Kidney epithelial cell (primary cell): ENCODE results near the gene ACTN1. TPM values are rescaled to one million over a fixed set of nuclear protein-coding genes. Genes with fewer than 3 reads are reported as not detected.

Experiments
- DNase-seq: peaks from one replicate; pipeline ENCODE4 v3.0.0-alpha.2; 2010; ENCODE audit warnings: low read depth
- H3K27me3 ChIP-seq: 2 replicates; pipeline ENCODE4 v1.6.0; 2011; ENCODE audit warnings: low read length; ENCODE audit not compliant: control insufficient read depth, insufficient read depth
- H3K36me3 ChIP-seq: 2 replicates; pipeline ENCODE4 v1.5.1; 2011; ENCODE audit warnings: low read length; ENCODE audit not compliant: control insufficient read depth, insufficient read depth
- H3K4me3 ChIP-seq: 2 replicates; pipeline ENCODE4 v1.5.1; 2011; ENCODE audit warnings: low read depth, mild to moderate bottlenecking, control low read depth, low read length
- total RNA-seq: library from RNA; depleted of rRNA; stranded (reverse); fragments of >200 nt; gene quantifications from 2 replicates; pipeline ENCODE4 v1.2.3, GENCODE V29; 2015
- TF ChIP-seq, protein P1 (sequence below): IDR thresholded peaks from 2 replicates; pipeline ENCODE4 v1.5.1; 2011; ENCODE audit warnings: mild to moderate bottlenecking, moderate library complexity, low read length, control low read depth, inconsistent platforms; ENCODE audit not compliant: insufficient read depth, poor library complexity, severe bottlenecking

The ACTN1 gene
- total RNA-seq, 1 donor from 2014 or later = 627 TPM

DNA sequence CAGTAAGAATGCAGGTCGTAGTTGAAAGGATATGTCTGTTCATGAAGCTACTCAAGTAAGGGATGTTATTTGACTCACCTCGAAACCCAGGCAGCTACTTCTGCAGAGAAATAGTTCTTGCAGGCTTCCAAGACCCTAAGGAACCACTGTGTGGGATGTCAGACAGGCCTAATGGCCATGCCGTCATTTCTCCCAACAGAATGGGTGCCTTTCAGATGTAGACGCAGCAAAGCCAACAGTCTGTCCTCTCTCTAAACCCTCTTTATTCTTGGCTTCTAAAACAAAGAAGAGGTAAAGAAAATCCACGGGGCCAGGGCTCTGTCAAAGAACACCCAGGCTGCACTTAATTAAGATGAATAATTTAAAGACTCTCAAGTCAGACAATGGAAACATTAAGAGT lies 19.0 kb upstream of the ACTN1 start:
- DNase-seq = no peak
- TF ChIP-seq, protein P1, sequence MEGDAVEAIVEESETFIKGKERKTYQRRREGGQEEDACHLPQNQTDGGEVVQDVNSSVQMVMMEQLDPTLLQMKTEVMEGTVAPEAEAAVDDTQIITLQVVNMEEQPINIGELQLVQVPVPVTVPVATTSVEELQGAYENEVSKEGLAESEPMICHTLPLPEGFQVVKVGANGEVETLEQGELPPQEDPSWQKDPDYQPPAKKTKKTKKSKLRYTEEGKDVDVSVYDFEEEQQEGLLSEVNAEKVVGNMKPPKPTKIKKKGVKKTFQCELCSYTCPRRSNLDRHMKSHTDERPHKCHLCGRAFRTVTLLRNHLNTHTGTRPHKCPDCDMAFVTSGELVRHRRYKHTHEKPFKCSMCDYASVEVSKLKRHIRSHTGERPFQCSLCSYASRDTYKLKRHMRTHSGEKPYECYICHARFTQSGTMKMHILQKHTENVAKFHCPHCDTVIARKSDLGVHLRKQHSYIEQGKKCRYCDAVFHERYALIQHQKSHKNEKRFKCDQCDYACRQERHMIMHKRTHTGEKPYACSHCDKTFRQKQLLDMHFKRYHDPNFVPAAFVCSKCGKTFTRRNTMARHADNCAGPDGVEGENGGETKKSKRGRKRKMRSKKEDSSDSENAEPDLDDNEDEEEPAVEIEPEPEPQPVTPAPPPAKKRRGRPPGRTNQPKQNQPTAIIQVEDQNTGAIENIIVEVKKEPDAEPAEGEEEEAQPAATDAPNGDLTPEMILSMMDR = no peak
- H3K27me3 ChIP-seq = no peaks in the 10 kb centered on the region

DNA sequence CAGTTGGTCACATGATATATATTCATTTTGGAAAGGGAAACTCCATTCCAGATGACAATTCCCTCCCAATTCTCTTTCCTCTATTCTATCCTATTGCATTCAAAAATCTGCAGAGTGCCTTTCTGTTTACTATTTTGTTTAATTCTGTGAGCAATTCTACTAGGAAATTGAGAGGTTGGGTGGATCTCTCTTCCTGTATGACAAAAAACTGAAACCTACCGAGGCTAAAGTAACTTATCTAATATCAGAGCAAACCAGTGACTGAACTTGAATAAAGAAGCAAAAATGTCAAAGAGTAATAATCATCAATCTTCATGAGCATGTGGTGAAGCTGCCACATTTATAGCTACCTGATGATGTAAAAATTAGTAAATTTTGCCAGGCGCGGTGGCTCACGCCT lies 16.6 kb upstream of the ACTN1 start:
- DNase-seq = no peak
- TF ChIP-seq, protein P1 = no peak
- Histone ChIP-seq H3K36me3 (no peaks in the 10 kb centered on the region), H3K4me3 (no peak overlapping the region), H3K27me3 (no peaks in the 10 kb centered on the region)

More for the DNA sequence above, 19.0 kb upstream of the ACTN1 start:
- Histone ChIP-seq H3K4me3 (no peak overlapping the region), H3K36me3 (no peaks in the 10 kb centered on the region)

DNA sequence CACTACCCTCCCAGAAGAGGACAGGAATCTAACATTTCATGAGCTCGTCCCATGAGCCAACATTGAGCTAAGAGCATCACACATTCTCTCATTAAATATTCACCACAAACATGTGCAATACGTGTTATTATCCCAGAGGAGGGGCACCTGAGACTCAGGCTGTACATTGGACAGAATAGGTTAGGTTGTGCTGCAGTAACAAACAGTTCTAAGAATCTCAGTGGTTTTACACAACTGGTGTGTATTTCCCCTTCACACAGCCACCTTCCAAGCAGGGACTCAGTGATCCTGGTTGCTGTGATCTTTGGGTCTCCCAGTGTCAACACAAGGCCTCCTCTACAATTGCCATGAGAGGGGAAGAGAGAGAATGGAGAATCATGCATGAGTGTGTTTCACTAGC lies 15.0 kb upstream of the ACTN1 start:
- Histone ChIP-seq H3K4me3 (no peak overlapping the region), H3K27me3 (no peaks in the 10 kb centered on the region), H3K36me3 (no peaks in the 10 kb centered on the region)
- TF ChIP-seq, protein P1 = no peak
- no peak for DNase-seq

DNA sequence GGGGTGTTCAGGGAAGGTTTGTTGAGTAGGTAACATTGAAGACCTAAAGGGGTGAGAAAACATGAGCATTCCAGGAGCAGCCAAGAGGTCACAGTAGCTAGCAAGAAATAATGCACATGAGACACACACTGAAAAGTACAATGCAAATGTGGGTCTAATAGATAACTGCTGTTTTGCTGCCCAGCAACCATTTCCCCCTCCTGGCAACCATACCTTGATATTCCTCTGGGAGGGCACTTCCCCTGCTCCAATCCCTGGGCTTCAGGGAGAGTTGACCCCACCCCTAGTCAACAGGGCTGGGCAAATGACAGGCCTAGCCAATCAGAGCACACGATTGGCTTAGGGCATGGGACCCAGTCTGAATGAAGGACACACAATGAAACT lies 8.5 kb upstream of the ACTN1 start:
- H3K27me3 ChIP-seq = no peaks in the 10 kb centered on the region
- no peak for DNase-seq
- H3K4me3 ChIP-seq = no peak overlapping the region
- H3K36me3 ChIP-seq = no peaks in the 10 kb centered on the region
- TF ChIP-seq, protein P1 = no peak

DNA sequence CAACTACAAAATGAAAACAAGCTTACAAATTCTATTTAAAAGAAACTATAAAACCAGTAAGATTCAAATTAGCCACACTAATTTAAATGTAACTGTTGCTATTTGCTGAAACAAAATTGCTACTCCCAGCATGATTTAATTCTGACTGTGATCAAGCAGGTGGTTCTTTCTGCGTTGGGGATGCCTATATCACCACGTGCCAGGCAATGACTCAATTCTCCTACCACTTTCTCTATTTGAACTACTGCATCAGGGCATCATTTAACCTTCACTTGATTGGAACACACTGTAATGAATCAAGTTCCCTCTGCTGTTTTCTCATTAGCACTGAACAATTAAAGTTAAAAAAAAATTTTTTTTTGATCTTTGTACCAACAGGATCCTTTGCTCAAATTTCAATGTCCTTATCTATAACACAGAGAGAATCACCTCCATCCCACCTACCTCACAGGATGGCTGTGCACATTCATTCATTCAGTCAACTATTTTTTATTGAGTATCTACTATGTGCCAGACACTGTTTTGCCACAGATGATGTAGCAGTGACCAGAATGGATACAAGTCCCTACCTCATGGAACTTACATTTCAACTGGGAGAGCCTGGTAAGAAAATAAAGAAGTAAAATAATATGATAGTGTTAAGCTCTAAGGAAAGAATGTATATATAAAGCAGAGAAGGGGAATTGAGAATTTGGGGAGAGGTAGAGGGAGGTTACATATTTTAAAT lies 8.0 kb upstream of the ACTN1 start:
- TF ChIP-seq, protein P1 = no peak
- no peak for DNase-seq
- no peak overlapping the region for H3K4me3 ChIP-seq
- H3K36me3 ChIP-seq = no peaks in the 10 kb centered on the region
- no peaks in the 10 kb centered on the region for H3K27me3 ChIP-seq

DNA sequence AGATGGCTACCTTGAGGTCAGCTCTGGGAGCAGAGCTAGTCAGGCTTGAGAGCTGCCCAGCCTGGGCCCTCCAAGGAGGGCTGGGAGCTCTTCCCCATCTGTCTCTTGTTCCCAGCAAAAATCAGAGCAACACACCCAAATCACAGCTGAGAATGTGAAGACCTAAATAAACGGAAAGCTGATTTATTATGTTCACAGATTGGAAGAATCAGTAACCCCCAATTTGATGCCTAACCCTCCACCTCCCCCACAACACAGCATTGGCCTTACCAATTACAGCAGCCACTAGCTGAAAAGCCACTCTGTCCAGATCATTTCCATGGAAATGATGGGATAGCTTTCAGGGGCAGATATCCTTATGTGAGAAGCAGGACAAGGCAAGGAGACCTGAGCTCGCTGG lies 7.1 kb upstream of the ACTN1 start:
- no peak for DNase-seq
- Histone ChIP-seq H3K4me3 (no peak overlapping the region), H3K36me3 (no peaks in the 10 kb centered on the region), H3K27me3 (no peaks in the 10 kb centered on the region)
- TF ChIP-seq, protein P1 = no peak
